Stimulated activated CD4-positive, alpha-beta T cell treated with anti-CD3 and anti-CD28 coated beads, Interleukin-15, amount 100 ng/mL, for 48 hours (primary cell): ENCODE measurements around the gene MRPL37.
"Not testable (repeated sequence)": the region's sequence is repeated elsewhere in the genome, so short reads cannot be mapped to it uniquely, and the experiment has no call there.

Source experiments
- DNase-seq, 2 donors: peaks; one replicate each; pipeline ENCODE4 v3.0.0-alpha.2; 2020; ENCODE audit warnings: low read depth in 2 of 2

MRPL37 gene

DNA sequence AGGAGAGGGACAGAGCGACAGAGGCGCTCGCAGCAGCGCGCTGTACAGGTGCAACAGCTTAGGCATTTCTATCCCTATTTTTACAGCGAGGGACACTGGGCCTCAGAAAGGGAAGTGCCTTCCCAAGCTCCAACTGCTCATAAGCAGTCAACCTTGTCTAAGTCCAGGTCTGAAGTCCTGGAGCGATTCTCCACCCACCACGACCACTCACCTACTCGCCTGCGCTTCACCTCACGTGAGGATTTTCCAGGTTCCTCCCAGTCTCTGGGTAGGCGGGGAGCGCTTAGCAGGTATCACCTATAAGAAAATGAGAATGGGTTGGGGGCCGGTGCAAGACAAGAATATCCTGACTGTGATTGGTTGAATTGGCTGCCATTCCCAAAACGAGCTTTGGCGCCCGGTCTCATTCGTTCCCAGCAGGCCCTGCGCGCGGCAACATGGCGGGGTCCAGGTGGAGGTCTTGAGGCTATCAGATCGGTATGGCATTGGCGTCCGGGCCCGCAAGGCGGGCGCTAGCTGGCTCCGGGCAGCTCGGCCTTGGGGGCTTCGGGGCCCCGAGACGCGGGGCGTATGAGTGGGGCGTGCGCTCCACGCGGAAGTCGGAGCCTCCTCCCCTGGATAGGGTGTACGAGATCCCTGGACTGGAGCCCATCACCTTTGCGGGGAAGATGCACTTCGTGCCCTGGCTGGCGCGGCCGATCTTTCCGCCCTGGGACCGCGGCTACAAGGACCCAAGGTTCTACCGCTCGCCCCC is at the start of gene MRPL37, which contains the start of gene CYB5RL:
TSS of gene MRPL37 (plus strand) at position 403 of the 754 bp plus-strand sequence. CDS start at position 480, 77 bp downstream.
TSS of gene CYB5RL (minus strand) at position 266 of the 754 bp plus-strand sequence. CDS start 4,414 bp downstream, outside the sequence.
- DNase-seq: peak; percentile 84 to 89

DNA sequence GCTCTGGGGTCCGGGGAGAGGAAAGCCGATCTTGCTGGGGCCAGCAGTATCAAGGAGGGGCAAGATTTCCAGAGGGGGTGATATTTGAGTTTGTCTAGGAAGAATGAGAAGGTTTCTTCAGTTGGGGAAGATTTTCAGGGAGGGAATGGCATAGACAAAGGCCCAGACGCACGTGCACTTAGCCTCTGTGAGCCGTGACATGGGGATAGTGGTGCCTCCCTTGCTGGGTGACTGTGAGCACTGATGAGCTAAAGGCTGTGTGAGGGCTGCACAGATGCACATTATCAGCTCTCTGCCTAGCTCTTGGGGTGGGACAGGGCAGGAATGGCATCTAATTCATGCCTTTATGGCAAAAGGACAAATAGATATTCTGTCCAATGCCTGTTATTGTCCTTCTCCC is 49.0 kb upstream of the MRPL37 start:
- DNase-seq: no peak

DNA sequence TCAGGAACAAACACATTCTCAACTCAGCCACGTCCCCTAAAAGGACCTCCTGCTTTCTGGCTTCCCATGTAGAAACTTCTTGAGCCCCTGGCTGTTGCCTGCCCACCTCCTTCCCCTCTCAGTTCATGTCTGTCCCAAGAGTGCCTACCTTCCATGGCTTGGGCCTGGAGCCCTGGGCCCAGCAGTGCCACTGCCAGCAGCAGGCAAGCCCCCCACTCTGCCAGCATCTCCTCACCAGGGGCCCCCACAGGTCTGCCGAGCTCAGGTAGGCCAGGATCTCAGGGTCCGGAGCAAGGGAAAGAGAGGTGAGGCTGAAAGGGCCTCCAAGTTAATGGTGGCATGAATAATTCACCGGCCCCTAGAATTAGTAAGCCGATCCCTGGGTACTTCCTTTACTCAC is 47.3 kb upstream of the MRPL37 start, which contains the start of gene CDCP2:
TSS of gene CDCP2 (minus strand) at position 305 of the 400 bp plus-strand sequence. CDS start at position 227, 78 bp downstream.
- DNase-seq: no peak

DNA sequence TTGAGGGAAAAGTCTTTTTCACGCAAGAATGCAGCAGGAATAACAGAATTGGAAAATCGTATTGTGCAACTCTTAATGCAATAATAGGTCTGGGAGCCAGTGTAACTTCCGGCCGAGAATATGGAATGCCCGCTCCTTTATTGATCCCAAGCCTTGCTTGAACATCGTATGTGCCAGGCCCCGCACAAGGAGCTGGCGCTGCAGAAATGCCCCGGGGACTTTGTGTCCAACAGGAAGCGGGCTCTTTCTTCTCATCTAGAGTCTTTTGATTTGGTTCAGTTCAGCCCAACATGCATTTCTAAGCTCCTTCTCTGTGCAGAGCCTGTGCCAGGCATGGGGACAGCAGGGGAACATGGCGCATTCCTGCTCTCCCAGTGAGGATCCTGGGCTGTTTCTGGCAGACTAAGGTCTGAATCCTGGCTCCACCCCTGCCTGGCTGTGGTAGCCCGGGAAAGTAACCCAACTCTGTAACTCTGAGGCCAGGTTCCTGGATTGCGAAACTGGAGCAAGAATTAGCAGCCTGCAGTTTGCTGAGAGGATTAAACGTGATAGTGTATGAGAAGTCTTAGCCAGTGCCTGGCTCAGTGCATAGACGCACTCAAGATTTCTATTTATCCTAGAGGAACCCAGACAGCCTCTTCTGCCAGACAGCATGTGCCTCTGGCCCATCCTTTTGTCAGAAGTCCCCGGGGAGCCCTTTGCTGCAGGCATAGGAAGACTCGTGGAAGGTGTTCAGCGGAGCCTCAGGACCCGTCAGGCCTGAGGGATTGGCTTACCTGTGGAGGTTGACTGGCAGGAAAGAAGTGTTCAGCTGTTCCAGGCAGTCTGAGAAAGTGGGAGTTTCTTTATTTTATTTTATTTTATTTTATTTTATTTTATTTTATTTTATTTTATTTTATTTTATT is 46.2 kb upstream of the MRPL37 start:
- no peak for DNase-seq

DNA sequence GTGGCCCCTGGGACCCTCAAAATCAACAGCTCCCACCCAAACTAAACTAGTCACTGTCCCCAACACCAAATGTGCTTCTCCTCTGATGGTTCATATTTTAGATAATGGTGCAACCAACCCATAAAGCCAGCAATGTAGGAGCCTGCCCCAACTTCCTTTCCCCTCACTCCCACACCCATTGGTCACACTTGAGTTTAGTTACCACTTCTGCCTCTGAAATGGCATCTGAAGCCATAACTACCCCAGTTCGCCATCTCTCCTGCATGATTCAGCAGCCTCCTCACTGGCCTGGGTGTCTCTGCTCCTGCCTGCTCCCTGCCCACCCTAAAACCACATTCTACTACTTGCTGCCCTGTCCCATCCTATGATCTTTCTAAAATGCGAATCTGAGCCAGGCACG is 43.8 kb upstream of the MRPL37 start:
- DNase-seq: no peak

DNA sequence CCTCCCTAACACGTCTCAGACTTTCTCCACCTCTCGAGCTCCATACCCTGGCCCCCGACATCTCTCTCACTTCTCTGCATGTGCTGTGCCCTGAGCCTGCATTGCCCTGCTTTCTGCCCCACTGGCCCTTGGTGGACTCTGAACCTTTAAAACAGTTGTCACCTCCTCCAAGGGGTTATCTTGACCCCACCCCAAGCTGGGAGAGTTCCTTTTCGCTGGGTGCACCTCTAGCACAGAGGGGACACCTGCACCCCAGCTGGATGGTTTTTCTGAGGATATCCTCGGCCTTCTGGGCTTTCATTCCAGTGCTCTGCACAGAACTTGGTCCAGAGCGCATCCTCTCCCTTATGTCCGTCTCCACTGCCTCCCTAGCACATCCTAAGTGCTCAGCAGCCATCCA is 43.0 kb upstream of the MRPL37 start:
- no peak for DNase-seq

DNA sequence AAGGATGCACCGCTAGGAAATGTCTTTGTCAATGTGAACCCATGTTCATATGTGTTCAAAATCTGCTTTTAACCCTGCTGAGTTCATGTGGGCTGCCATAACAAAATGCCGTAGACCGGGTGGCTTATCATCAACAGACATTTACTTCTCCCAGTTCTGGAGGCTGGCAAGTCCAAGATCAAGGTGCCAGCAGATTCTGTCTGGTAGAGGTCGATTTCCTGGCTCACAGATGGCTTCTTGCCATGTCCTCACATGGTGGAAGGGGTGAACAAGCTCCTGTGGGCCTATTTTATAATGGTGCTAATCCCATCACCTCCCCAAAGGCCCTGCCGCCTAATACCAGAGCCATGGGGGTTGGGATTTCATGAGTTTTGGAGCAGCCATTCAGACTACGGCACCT is 42.6 kb upstream of the MRPL37 start:
- no peak for DNase-seq

DNA sequence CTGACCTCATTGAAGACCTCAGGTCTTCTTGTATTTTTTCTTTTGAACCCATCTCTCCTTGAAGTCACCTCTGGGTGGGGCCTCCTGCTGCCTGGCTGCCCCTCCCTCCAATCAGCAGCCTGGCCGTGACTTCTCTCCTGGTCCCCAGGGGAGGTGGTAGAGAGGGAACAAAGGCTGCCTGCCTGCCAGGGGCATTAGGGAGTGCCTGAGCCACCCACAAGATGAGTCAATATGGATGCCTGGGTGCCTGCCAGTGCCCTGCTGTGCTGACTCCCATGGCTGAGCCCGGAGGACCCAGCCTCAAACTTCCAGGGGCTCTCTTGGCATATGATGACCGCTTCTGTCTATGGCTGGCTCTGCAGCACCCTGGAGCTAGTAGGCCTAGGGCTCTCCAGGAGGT is 41.9 kb upstream of the MRPL37 start:
- DNase-seq: no peak

DNA sequence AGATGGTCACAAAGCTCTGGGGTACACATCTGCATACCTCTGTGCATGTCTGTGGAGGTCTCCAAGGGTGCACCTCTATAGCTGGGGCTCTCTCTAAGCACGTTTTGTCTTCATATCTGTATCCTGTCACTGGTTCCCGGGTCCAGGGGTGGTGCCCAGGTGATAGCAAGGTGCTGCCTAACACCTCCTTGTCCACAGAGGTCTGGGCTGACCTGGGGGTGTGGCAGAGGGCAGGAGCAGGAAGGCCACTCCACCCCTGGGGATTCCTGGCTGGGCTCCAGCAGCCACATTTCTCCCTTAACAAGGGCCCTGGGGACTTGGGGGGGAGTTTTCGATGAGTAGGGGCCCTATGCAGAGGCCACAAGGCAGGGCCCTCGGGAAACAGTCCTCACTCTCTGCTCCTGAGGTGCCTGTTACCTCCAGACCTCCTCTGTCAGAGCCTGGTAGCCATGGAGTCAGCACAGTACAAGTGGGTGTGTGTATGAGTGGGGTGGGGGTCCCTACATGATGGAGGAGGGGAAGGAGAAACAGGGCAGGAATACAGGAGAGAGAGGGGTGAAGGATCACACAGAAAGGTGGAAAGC is 40.1 kb upstream of the MRPL37 start:
- no peak for DNase-seq

DNA sequence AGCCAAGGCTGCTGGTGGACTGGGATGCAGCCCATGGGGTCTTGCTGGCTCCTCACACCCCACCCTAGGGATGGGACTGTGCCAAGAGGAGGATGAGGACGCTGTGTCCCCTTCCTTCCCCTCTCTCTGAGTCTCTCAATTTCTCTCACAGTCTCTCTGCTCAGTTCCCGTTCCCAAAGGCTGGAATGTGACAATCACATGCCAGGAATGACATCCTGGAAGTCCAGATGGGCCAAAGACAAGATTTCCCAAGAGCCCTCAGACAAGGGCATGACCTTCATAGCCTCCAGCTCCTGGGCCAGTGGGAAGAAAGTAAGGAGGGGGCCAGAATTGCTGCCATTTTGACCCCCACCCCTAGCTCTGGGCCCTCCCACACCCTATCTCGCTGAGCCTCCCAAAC is 39.6 kb upstream of the MRPL37 start:
- DNase-seq: no peak

DNA sequence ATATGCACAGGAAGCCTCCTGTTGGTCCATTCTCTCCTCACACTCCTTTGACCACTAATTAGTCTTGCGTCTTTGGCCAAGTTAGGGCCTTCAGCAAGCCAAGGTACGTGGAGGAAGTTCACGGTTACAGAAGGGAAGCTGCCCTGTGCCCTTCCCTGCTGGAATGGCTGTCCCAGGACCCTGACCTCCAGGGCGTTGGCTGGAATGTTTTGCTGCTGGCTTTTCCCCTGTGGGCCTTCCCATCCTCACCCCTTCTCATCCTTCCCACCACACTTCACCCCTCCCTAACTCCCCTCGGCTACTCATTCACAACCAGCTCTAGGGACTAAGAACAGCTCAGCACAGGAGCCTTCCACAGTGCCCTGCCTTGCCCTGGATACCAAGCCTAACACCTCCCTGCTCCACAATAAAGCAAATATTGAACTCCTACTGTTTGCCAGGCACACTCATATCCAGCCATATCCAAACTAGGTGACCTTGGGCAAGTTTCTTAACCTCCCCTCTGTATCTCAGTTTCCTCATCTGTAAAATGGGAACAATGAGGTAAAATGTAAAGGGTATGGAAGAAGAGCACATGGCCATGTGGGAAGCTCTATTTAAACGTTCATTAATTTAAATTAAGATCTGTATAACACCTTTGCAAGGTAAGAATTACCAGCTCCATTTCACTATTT is 38.3 kb upstream of the MRPL37 start:
- no peak for DNase-seq

DNA sequence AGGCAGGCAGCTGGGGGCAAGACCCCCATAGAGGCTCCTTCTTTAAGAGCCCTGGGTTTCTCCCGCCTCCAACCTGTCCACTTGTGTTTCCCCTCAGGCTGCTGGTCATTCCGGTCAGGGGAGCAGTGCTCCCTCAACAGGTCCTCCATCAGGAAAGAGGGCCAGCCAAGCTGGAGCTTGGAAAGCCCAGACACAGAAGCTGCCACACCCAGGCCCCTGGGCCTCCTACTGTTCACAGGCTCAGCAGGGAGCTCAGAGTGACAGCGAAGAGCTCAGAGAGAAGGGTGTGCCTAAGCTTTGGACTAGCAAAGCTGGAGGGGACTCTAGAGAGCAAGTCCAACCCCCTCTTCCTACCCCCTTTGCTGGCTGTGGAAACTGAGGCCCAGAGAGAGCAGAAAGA is 36.9 kb upstream of the MRPL37 start:
- DNase-seq: no peak

DNA sequence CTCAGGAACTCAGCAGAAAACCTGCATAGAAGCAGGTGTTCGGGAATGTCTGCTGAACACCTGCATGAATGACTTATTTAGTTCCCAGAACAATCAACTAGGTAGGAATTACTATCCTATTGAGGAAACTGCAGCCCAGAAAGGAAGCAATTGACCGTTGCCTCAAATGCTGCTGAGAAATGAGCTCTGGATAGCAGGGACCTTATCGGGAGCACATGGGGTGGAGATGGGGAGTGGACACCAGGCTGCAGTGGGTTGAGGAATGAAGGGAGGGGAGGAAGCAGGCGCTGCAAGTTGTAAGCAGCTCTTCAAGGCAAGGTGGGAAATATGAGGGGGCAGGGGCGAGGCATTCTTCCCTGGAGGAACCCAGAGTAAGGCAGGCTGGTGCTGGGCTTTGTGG is 36.4 kb upstream of the MRPL37 start:
- DNase-seq: no peak

DNA sequence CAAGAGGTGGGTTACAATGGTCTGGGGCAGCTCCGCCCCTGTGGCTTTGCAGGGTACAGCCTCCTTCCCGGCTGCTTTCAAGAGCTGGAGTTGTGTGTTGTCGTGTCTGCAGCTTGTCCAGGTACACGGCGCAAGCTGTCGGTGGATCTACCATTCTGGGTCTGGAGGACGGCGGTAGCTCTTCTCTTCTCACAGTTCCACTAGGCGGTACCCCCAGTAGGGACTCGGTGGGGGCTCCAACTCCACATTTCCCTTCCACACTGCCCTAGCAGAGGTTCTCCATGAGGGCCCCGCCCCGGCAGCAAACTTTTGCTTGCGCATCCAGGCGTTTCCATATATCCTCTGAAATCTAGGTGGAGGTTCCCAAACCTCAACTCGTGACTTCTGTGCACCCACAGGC is 34.8 kb upstream of the MRPL37 start:
- no peak for DNase-seq

DNA sequence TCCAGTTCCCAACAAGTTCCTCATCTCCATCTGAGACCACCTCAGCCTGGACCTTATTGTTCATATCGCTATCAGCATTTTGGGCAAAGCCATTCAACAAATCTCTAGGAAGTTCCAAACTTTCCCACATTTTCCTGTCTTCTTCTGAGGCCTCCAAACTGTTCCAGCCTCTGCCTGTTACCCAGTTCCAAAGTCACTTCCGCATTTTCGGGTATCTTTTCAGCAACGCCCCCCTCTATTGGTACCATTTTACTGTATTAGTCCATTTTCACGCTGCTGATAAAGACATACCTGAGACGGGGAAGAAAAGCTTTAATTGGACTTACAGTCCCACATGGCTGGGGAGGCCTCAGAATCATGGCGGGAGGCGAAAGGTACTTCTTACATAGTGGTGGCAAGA is 33.6 kb upstream of the MRPL37 start:
- not testable (repeated sequence) for DNase-seq

DNA sequence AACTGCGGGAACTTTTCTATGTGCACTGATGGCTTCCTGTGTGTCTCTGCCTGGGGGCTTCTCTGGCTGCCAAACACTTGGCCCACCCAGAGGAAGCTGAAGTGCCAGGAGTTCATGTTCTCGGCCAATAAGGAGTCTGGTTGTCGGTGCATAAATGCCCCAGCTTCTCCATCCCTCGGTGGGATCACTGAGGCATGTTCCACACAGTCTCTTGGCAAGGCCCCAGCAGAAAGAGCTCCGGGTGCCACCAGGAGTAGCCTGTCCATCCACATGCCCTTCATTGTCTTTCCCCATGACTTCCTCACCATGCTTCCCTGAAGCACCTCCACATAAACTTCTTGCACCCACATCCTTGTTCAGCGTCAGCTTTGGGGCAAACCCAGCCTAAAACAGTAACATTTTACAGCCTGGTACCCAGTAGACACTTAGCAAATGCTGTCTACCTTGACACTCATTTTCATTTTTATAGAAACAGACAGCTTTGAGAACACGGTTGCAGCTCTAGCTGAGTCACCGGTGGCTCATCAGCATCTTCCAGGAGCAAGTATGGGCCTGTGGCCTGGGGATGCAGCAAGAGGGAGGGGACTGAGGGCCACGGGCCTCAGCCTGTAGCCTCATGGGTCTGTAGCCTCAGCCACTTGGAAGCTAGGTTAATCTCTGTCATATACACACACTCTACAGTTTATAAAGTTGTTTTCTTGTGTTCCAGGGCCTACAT is 32.4 kb upstream of the MRPL37 start:
- DNase-seq: no peak

DNA sequence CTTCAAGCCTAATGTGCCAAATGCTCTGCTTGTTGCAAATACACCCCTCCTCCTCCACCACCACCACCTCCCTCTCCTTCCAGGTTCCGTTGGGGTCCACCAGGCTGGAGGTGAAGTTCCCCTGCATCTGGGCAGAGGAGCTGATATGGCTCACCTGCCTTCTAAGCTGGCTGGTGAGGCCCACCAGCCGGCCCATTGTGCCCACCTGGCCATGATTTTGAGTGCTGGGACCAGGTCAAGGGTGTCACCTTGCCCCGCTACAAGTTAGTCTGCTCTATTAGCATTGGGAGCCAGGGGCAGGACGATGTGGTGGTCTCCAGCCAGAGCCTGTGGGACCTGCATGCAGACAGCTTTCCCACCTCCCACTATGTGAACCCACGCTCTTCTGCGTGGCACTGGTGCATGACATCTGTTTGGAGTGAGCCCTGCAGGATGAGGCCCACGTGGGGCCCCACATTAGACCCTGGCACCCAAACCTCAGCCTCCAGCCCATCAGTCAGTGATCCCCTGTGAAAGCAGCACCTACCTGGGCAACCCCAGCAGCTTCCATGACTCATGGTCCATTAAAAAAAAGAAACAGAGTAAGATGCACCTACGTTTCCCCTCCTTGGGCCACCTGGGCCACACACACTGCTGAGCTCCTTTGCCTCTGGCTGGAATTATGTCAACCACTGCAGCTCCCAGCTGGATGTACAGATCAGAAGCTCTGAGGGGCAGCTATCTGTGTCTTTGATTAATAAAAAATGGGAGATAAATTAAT is 31.6 kb upstream of the MRPL37 start:
- DNase-seq: no peak

DNA sequence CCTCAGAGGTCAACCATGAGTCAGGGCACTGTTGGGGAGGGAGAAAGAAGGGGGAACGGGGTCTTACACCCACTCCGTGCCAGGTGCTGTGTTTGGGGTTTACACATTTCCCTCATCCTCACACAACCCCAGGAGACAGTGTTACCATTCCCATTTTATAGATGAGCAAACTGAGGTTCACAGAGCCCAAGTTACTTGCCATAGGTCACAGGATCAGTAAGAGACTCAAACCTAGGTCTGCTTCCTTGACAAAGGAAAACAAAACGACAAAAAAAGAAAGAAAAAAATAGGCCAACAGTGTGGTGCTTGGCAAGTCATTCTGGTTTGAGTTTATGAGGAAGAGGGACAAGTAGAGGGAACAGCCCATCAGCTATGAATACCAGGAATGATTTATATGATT is 30.9 kb upstream of the MRPL37 start:
- no peak for DNase-seq

DNA sequence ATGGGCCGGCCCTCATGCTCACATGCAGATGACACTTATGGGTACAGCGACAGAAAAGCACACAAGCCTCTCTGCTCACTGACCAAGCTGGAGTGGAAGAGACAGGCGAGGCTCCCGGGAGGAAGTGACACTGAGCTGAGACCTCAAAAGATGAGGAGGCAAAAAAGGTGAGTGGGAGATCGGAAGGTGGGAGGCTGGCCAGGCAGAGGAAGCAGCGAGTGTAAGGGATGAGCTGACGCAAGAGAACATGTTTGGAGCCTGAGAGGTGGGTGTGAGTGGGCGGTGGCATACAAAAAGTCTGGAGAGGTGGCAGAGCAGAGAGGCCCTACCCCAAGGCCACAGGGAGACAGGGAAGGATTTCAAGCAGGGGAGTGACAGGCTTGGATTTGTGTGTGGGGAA is 29.0 kb upstream of the MRPL37 start:
- no peak for DNase-seq

DNA sequence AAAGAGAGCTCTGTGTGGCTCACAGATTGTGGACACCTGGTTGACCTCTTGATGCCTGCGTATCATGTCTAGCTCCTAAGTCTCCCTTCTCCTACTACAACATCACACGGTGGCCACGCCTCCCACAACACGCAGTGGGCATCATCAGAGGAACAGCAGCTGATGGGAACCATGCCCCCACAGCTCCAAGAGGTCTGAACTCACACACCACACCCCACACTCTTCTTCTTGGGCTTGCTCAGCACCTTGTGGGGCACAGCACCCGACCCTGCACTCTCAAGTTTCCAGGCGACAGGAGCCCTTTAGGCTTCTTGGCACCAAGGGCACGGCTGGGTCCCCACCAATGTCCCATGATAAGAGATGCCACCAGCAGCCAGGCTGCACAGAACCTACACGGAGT is 28.4 kb upstream of the MRPL37 start:
- DNase-seq: no peak
